HG03521 (cell line): ENCODE data around the gene C1QTNF12.
"Not testable (repeated sequence)": the region's sequence is repeated elsewhere in the genome, so short reads cannot be mapped to it uniquely, and the experiment has no call there.

ENCODE experiments used
- ATAC-seq: cut with Tn5 transposase; IDR thresholded peaks from one replicate; pipeline ENCODE4 v1.9.1; 2021; ENCODE audit warnings: mild to moderate bottlenecking, moderate library complexity; ENCODE audit not compliant: unreplicated experiment

Gene C1QTNF12

GRCh38 chr1:1259951-1260600 lies 13.6 kb upstream of the C1QTNF12 start:
- no peak for ATAC-seq

- ATAC-seq, result no peak
Measured at GRCh38 chr1:1259540-1259939, 13.0 kb upstream of the C1QTNF12 start.

- no peak for ATAC-seq
Measured at GRCh38 chr1:1259119-1259488, 12.6 kb upstream of the C1QTNF12 start.

- no peak for ATAC-seq
Measured at GRCh38 chr1:1256956-1257871, 10.7 kb upstream of the C1QTNF12 start.

- no peak for ATAC-seq
Measured at GRCh38 chr1:1255611-1256010, 9.1 kb upstream of the C1QTNF12 start.

GRCh38 chr1:1255078-1255477 lies 8.6 kb upstream of the C1QTNF12 start:
- ATAC-seq, result no peak

- ATAC-seq, result no peak
Measured at GRCh38 chr1:1254667-1254998, 8.1 kb upstream of the C1QTNF12 start.

- ATAC-seq, result no peak
Measured at GRCh38 chr1:1253972-1254666, 7.6 kb upstream of the C1QTNF12 start.

GRCh38 chr1:1253314-1253713 lies 6.8 kb upstream of the C1QTNF12 start:
- ATAC-seq, result no peak

- ATAC-seq, result peak; percentile 59
Measured at GRCh38 chr1:1250786-1251284, 4.3 kb upstream of the C1QTNF12 start.

GRCh38 chr1:1248009-1248913 lies 1.7 kb upstream of the C1QTNF12 start:
- not testable (repeated sequence) for ATAC-seq

GRCh38 chr1:1247341-1247913 lies 905 bp upstream of the C1QTNF12 start:
- ATAC-seq, result no peak

- no peak for ATAC-seq
Measured at GRCh38 chr1:1245817-1246576, 525 bp downstream of the C1QTNF12 start.

GRCh38 chr1:1245178-1245816 lies 1.2 kb downstream of the C1QTNF12 start:
- no peak for ATAC-seq

- no peak for ATAC-seq
Measured at GRCh38 chr1:1244192-1244811, 2.2 kb downstream of the C1QTNF12 start.

- no peak for ATAC-seq
Measured at GRCh38 chr1:1243807-1244191, 2.7 kb downstream of the C1QTNF12 start.

GRCh38 chr1:1243266-1243660 lies 3.3 kb downstream of the C1QTNF12 start:
- no peak for ATAC-seq

- ATAC-seq, result no peak
Measured at GRCh38 chr1:1242461-1243265, 3.9 kb downstream of the C1QTNF12 start.
